HuH-7 (cell line): ENCODE measurements around the gene KRT37.

ENCODE experiments used
- DNase-seq: peaks from one replicate; pipeline ENCODE4 v3.0.0; 2011; ENCODE audit warnings: low spot score

KRT37 gene

DNA sequence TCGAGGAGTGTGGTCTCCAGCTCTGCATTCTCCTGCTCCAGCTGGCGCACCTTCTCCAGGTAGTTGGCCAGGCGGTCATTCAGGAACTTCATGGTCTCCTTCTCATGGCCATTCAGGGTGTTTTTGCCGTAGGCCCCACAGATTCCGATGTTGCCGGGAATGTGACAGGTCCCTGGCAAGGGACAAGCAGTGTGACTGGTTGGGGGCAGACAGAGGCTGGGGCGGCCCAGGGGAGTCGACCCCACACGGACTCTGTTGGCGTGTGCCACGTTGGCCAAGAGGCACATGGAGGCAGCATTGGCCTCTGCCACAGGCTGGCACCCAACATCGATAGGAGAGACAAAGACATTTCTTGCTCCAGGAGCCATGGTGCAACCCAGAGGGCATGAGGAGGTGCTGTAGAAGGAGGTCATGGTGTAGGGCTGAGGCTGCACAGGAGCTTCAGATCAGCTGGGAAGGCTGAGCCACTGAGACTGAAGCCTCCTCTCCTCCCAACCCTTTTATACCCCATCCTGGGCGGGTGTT lies at the start of gene KRT37:
Gene KRT37, minus strand, starts transcription at position 475 of the 525 bp plus-strand sequence. Its CDS starts 62 bp downstream, at position 413.
- no peak for DNase-seq

GRCh38 chr17:41468346-41468745 lies 44.0 kb upstream of the KRT37 start:
- DNase-seq: no peak

- DNase-seq: no peak
Observed at GRCh38 chr17:41467561-41467960, 43.2 kb upstream of the KRT37 start.

DNA sequence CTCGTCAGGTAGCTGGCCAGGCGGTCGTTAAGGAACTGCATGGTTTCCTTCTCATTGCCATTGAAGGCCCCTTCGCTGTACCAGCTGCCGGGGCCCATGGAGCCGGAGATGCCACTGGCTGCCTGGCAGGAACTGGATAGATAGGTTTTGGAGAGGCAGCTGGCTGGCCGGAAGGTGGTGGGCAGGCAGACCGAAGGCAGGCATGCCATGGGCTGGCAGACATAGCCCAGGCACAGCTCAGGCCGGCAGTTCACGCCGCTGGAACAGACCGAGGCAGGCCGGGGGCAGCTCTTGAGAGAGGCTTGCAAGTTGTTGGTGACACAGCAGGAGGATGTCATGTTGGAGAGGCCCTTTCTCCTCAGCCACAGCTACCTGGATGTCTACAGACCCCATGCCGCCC lies 42.6 kb upstream of the KRT37 start, which contains the start of gene KRT32:
Gene KRT32, minus strand, starts transcription at position 399 of the 400 bp plus-strand sequence. Its CDS starts 61 bp downstream, at position 338.
- DNase-seq: no peak

DNA sequence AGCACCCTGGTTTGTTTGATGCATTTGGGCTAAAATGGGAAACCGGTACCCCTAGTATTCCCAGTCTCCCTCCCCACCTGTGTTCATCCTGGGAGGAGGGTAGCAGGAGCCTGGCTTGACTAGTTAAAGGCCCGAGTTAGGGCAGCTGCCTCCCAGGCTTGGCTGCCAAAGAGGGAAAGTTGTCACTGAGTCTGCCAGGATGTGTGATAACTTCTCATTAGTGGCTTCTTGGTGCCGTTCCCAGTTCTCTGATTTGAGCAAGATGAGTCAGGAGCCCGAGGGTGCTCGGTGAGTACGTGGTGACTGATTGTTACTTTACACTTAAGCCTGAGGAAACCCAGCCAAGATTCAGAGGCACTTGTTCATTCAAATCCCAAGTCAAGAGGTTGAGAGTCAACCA lies 40.3 kb upstream of the KRT37 start:
- no peak for DNase-seq

DNA sequence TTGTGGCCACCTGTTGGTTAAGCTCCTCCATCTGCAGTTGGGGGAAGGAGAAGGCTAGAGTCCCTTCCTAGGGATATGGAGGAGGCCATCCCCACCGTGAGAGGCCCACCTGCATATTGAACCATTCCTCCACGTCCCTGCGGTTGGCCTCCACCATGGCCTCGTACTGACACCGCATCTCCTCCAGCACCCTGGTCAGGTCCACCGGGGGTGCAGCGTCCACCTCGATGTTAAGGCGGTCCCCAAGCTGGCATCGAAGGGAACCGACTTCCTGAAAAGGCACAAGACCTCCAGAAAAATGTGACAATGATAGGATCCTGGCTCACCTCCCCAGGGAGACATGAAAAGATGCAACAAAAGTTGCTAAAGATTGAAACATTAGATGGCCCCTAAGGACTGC lies 39.8 kb upstream of the KRT37 start:
- DNase-seq: no peak

DNA sequence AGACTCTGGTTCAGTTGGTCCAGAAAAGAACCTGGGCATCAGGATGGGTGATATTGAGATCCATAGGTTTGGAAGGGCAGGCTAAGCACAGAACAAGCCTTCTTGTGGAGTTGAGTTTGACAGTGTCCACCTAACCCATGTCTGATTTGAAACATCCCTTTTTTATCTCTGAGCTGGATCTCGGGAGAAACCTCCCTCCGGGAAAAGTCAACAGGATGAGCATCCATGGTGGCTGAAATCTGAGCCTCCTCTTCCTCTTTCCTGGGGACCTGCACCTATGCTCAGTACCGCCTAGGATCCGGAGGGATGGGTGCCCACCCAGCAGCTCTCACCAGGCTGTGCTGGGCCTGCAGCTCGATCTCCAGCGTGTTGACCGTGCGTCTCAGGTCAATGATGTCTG lies 39.4 kb upstream of the KRT37 start:
- DNase-seq: no peak

DNA sequence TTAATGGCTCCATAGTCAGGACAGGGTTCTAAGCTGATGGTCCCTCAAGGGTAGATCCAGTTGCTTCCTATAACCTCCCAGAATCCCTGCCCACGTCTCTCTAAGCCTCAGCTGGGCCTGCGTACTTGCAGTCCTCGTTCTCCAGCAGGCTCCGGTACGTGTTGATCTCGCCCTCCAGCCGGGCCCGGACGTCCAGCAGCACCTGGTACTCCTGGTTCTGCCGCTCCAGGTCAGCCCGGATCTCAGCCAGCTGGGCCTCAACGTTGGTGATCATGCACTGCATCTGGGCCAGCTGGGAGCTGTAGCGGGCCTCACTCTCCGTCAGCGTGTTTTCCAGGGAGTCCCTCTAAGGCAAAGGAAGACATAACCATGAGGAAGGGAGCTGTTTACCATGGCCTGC lies 38.3 kb upstream of the KRT37 start:
- no peak for DNase-seq

DNA sequence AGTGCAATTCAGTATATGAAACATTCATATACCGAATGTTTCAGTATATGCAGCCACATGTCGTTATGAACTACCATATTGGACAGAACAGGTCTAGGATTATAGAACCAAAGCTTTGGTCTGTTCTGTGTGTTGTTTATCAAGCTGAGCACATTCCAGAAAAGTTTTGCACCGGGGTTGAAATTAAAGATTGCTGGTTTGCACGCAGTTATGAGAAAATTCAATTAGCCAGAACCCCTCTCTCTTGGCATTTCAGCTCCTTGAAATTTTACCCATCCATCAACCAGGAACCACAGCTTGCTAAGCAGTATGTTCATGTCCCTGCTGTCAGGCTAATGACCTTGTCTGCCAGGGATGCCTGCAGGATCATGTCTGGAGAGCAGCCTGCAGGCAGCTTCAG lies 33.3 kb upstream of the KRT37 start:
- DNase-seq: no peak

GRCh38 chr17:41456204-41456603 lies 31.8 kb upstream of the KRT37 start:
- DNase-seq: no peak

DNA sequence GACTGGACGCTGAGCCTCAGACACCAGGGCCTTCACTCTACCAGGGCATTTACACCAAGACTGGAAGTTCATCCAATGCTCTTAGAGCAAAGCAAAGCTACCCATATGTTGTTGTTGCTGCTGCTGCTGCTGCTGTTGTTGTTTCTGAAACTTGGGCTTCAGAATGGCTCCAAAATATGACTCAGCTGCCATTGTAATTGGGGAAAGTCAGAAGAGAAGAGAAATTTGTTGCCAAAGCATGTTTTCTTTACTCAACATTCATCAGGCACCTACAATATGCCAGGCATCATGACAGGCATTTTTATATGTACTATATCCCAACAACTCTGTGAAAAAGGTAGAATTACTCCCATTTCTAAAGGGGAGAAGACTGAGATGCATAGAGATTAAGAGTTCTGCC lies 30.9 kb upstream of the KRT37 start:
- DNase-seq: no peak

- no peak for DNase-seq
Observed at GRCh38 chr17:41453066-41453465, 28.7 kb upstream of the KRT37 start.

DNA sequence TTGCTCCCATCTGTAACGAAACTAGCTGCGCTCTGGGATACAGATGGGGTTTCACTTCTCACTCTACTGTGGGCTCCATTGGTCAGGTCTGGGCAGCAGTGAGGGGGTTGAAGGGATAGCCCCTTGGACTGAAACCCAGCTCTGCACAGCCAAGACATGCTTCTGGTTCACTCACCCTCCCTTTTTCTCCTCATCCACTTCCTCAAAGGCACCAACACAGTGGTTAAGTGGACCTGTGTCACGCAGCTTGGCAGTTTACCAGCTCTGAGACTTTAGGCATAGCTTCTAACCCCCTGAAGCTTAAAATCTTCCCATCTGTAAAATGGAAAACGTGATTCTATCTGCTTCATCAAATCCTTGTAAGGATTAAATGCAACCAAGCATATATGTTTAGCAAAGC lies 27.9 kb upstream of the KRT37 start:
- no peak for DNase-seq

- no peak for DNase-seq
Observed at GRCh38 chr17:41451154-41451728, 26.9 kb upstream of the KRT37 start.

DNA sequence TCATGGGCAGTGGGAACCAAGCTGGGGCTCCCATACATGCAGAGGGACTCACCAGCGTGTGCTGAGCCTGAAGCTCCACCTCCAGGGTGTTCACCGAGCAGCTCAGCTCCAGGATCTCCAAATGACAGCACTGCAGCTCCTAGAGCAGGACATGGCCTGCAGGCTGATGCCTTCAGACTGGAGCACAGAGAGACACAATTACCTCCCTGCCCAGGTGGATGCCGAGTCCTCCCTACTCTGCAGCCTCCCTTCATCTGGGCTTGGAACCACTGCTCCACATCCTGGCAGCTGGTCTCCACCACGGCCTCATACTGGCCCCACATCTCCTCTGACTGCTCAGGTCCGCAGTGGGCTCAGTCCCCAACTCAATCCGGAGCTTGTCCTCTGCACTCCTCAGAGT lies 24.6 kb upstream of the KRT37 start:
- DNase-seq: no peak

GRCh38 chr17:41448506-41448905 lies 24.1 kb upstream of the KRT37 start:
- no peak for DNase-seq

DNA sequence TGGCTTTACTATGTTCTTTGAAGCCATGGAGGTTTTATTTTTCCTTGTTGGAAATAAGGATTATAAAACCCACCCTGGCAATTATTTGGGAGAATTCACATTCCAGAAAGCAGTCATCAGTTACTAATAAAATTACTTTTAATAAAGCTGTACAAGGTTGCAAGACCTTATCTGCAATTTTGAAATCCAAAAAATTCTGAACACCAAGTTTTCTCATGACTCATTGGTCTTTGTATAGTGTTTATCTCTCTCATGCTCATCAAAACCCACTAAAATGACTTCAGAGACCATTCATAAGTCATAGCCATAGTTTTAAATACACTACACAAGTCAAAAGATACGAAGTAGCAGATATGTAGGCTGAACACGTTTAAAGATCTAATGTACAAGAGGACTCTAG lies 22.4 kb upstream of the KRT37 start:
- DNase-seq: no peak

- DNase-seq: no peak
Observed at GRCh38 chr17:41444640-41445039, 20.3 kb upstream of the KRT37 start.

GRCh38 chr17:41444186-41444585 lies 19.8 kb upstream of the KRT37 start:
- DNase-seq: no peak

- no peak for DNase-seq
Observed at GRCh38 chr17:41442739-41443138, 18.4 kb upstream of the KRT37 start.

GRCh38 chr17:41440531-41441033 lies 16.2 kb upstream of the KRT37 start, which contains the start of gene KRT38:
KRT38 (minus strand) TSS chr17:41440983; CDS start chr17:41440921, 62 bp downstream.
- no peak for DNase-seq

DNA sequence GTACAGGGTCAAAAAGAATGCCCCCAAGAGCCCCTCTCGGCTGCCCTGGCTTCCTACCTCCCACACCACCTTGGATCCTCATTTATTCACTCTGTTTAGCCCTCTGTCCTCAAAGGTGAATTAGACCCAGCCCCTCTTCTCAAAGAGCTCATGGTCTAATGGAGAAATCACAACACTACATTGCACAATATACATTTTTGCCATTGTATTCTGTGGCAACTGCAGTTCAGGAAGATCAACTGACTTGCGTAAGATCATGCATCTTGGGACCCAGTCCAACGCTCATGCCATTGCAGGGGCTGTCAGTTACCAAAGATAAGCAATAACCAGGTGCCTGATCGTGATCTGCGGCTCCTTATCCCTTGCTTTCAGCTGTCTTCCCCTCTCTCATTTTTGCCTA lies 15.0 kb upstream of the KRT37 start:
- no peak for DNase-seq

DNA sequence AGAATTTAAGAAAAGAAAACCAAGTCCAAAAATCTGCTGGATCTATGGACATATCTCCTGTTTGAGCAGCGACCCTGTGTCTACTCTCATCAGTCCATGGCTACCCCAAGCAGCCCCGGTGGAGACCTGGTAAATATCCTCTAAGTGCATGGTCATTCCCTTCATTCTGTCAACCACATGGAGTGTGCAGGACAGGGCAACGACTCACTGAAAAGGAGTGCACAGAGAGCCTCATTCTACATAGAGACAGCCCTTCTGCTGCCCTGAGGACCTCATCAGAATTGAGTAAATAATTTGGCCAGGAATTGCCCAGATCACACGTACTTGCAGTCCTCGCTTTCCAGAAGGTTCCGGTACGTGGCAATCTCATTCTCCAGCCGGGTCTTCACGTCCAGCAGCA lies 13.4 kb upstream of the KRT37 start:
- no peak for DNase-seq

- no peak for DNase-seq
Observed at GRCh38 chr17:41437254-41437653, 12.9 kb upstream of the KRT37 start.
